HCT116 (cell line): ENCODE results near the gene RHBDL3. TPM values are rescaled to one million over a fixed set of nuclear protein-coding genes. Genes with fewer than 3 reads are reported as not detected.

Experiments used
- ATAC-seq: fragments of 200-7000 bp; cut with Tn5 transposase; 2 replicates; pipeline ENCODE4 v1.9.1; 2020; ENCODE audit warnings: mild to moderate bottlenecking, moderate library complexity
- BruUV-seq: library from RNA; stranded (reverse); fragments of 400-500 nt; replicated peaks from 2 replicates; lab custom pipeline; 2021; lab: Mats Ljungman, UMichigan
- CTCF ChIA-PET: fragments of 300-600 bp; sonication (Branson Sonifier 250); formaldehyde crosslinking; loops from one replicate; lab custom pipeline; 2021; ENCODE audit warnings: antibody characterized with exemption; lab: Charles Lee
- POLR2A ChIA-PET: fragments of 300-600, 350-600 bp; sonication (Branson Sonifier 250); formaldehyde crosslinking; loops from one replicate; lab custom pipeline; 2021; ENCODE audit warnings: antibody characterized with exemption; lab: Charles Lee
- RAD21 ChIA-PET, 2 experiments: fragments of 300-600 bp; sonication (Branson Sonifier 250); formaldehyde crosslinking; loops; one replicate each; lab custom pipeline; 2023; ENCODE audit warnings: low total read pairs in 2 of 2; ENCODE audit not compliant: uncharacterized antibody in 2 of 2, unreplicated experiment in 2 of 2, low non-redundant PET in 1 of 2; lab: Charles Lee
- DNase-seq: peaks from one replicate; pipeline ENCODE4 v3.0.0-alpha.2; 2010; ENCODE audit warnings: low read depth, low spot score
- H2AFZ ChIP-seq: fragments of 200-600 bp; shearing (Covaris generic), sonication (generic); 2 replicates; pipeline ENCODE4 v1.6.1; 2017; ENCODE audit warnings: low read depth, mixed run types, mixed read lengths, antibody characterized with exemption, low read length; ENCODE audit not compliant: poor library complexity, severe bottlenecking
- H3K27ac ChIP-seq: 2 replicates; pipeline ENCODE4 v1.5.1; 2012; ENCODE audit warnings: low read depth, low read length
- H3K27me3 ChIP-seq: fragments of 200-600 bp; sonication (generic); 2 replicates; pipeline ENCODE4 v1.6.1; 2016; ENCODE audit warnings: mixed run types, low read length, mixed read lengths; ENCODE audit not compliant: insufficient read depth
- H3K36me3 ChIP-seq, 2 experiments: fragments of 200-500 bp in 1 of 2; fragments of 200-600 bp in 1 of 2; sonication (Bioruptor generic) in 1 of 2; sonication (generic) in 1 of 2; 2 replicates each; pipeline versions ENCODE4 v1.5.1 to v1.6.1; 2014 to 2016; ENCODE audit warnings: low read length in 2 of 2, inconsistent platforms in 1 of 2, mixed read lengths in 1 of 2, mixed run types in 1 of 2; ENCODE audit not compliant: insufficient read depth in 2 of 2, control insufficient read depth in 1 of 2
- H3K4me1 ChIP-seq, 2 experiments: fragments of 200-600 bp in 1 of 2; sonication (generic) in 1 of 2; 2 replicates each; pipeline versions ENCODE4 v1.5.1 to v1.6.1; 2012 to 2017; ENCODE audit warnings: low read length in 2 of 2, inconsistent platforms in 1 of 2, mild to moderate bottlenecking in 1 of 2, mixed read lengths in 1 of 2, mixed run types in 1 of 2, moderate library complexity in 1 of 2; ENCODE audit not compliant: insufficient read depth in 2 of 2, control insufficient read depth in 1 of 2
- H3K4me2 ChIP-seq: fragments of 200-600 bp; sonication (generic); 2 replicates; pipeline ENCODE4 v1.6.1; 2017; ENCODE audit warnings: mixed run types, low read length, mixed read lengths
- H3K4me3 ChIP-seq, 2 experiments: fragments of 200-600 bp in 1 of 2; sonication (generic) in 1 of 2; replicated peaks in 1 of 2; 2 replicates each; pipeline ENCODE4 v1.5.1; 2011 to 2016; ENCODE audit warnings: low read length in 2 of 2, control low read depth in 1 of 2, low read depth in 1 of 2, mild to moderate bottlenecking in 1 of 2, mixed read lengths in 1 of 2, mixed run types in 1 of 2
- H3K79me2 ChIP-seq: fragments of 200-600 bp; sonication (generic); 2 replicates; pipeline ENCODE4 v1.6.1; 2017; ENCODE audit warnings: mild to moderate bottlenecking, mixed run types, low read length, moderate library complexity, mixed read lengths; ENCODE audit not compliant: insufficient read depth
- H3K9ac ChIP-seq: fragments of 200-600 bp; sonication (generic); 2 replicates; pipeline ENCODE4 v1.6.1; 2016; ENCODE audit warnings: low read length, mixed read lengths
- H3K9me2 ChIP-seq: fragments of 200-600 bp; sonication (generic), shearing (Covaris generic); 2 replicates; pipeline ENCODE4 v1.6.1; 2017; ENCODE audit warnings: mixed run types, mild to moderate bottlenecking, moderate library complexity; ENCODE audit not compliant: insufficient read depth
- H3K9me3 ChIP-seq, 2 experiments: fragments of 200-500 bp in 1 of 2; fragments of 200-600 bp in 1 of 2; sonication (Bioruptor generic) in 1 of 2; sonication (generic) in 1 of 2; 2 replicates each; pipeline ENCODE4 v1.6.1; 2014 to 2017; ENCODE audit warnings: low read length in 2 of 2, mixed read lengths in 2 of 2, inconsistent platforms in 1 of 2, low read depth in 1 of 2, mild to moderate bottlenecking in 1 of 2, mixed run types in 1 of 2, moderate library complexity in 1 of 2; ENCODE audit not compliant: control insufficient read depth in 1 of 2, insufficient read depth in 1 of 2
- H4K20me1 ChIP-seq: fragments of 200-600 bp; sonication (generic), shearing (Covaris generic); 2 replicates; pipeline ENCODE4 v1.6.1; 2017; ENCODE audit warnings: mixed run types, mild to moderate bottlenecking, moderate library complexity; ENCODE audit not compliant: insufficient read depth
- ATF3 ChIP-seq: IDR thresholded peaks from 2 replicates; pipeline ENCODE4 v1.6.1; 2012
- CBX3 ChIP-seq: IDR thresholded peaks from 2 replicates; pipeline ENCODE4 v1.6.1; 2012; ENCODE audit warnings: low read depth
- ELF1 ChIP-seq: IDR thresholded peaks from 2 replicates; pipeline ENCODE4 v1.6.1; 2012; ENCODE audit warnings: low read depth, borderline replicate concordance
- EZH2phosphoT487 ChIP-seq: fragments of 200-600 bp; IDR thresholded peaks from 2 replicates; pipeline ENCODE4 v1.6.1; 2018; ENCODE audit warnings: antibody characterized with exemption, borderline replicate concordance
- FOSL1 ChIP-seq: IDR thresholded peaks from 2 replicates; pipeline ENCODE4 v1.6.1; 2012; ENCODE audit warnings: low read depth
- REST ChIP-seq: IDR thresholded peaks from 2 replicates; pipeline ENCODE4 v1.6.1; 2012; ENCODE audit warnings: low read depth
- TCF7L2 ChIP-seq: IDR thresholded peaks from 2 replicates; pipeline ENCODE4 v1.7.0; 2011; ENCODE audit warnings: borderline replicate concordance, inconsistent platforms; ENCODE audit not compliant: insufficient read depth, insufficient read length; ENCODE audit errors: extremely low read depth
- ZFX ChIP-seq: fragments of 450-650 bp; IDR thresholded peaks from 2 replicates; pipeline ENCODE4 v1.6.1; 2017
- intact Hi-C: fragments of 100-400 bp; cut with micrococcal nuclease; formaldehyde crosslinking; loops from 2 replicates; pipeline ENCODE4 v1.10.0; 2022
- total RNA-seq: library from RNA; stranded (reverse); gene quantifications from one replicate; pipeline ENCODE4 v1.2.1, GENCODE V29; 2021; ENCODE audit not compliant: unreplicated experiment

The RHBDL3 gene
- total RNA-seq, 1 experiment from 2014 or later, result 4.0 TPM

GRCh38 chr17:32276171-32276601, 10.6 kb downstream of the RHBDL3 start (continued):
- TF ChIP-seq TCF7L2 (no peak), ELF1 (no peak), FOSL1 (no peak), CBX3 (no peak), ATF3 (no peak), EZH2phosphoT487 (no peak)
- TF ChIP-seq, all 23 proteins: peak for 0

- no peaks in the 10 kb centered on the region for H3K9me3 ChIP-seq
- no peaks in the 10 kb centered on the region for H4K20me1 ChIP-seq
- H3K9me2 ChIP-seq, result no peaks in the 10 kb centered on the region
- H3K27ac ChIP-seq, result no peak overlapping the region
- CTCF ChIA-PET, result interaction anchor here (1.2 kb wide), 1 partner anchor 25 kb away, joined by 4 read pairs; no protein-coding TSS in a partner anchor
- no TSS peak for BruUV-seq
- no peak for DNase-seq
- no peak for ATAC-seq
- no peaks in the 10 kb centered on the region for H3K79me2 ChIP-seq
- H3K4me1 ChIP-seq, result peaks cover 9 to 31% of the 10 kb centered on the region in 2 experiments
- H2AFZ ChIP-seq, result no peak overlapping the region
- H3K4me3 ChIP-seq, result no peak overlapping the region
- no peaks in the 10 kb centered on the region for H3K27me3 ChIP-seq
- POLR2A ChIA-PET, result no interaction called here
- TF ChIP-seq ZFX (no peak), REST (peak; percentile 41)
- RAD21 ChIA-PET, result no interaction called here
- intact Hi-C loops, result no loop called here
- H3K9ac ChIP-seq, result no peak overlapping the region
- no peak overlapping the region for H3K4me2 ChIP-seq
- no peaks in the 10 kb centered on the region for H3K36me3 ChIP-seq
Observed at GRCh38 chr17:32277284-32277683, 11.7 kb downstream of the RHBDL3 start.
